HG03045 (cell line): ENCODE data around the gene CCIN.
A peak's percentile ranks its signal among the peaks of the same experiment; 100 is the strongest.

Experiments
- ATAC-seq: cut with Tn5 transposase; IDR thresholded peaks from one replicate; pipeline ENCODE4 v1.9.1; 2021; ENCODE audit warnings: mild to moderate bottlenecking, moderate library complexity; ENCODE audit not compliant: unreplicated experiment

The CCIN gene

GRCh38 chr9:36140086-36141084, 28.8 kb upstream of the CCIN start:
- ATAC-seq, result no peak

- no peak for ATAC-seq
Observed at GRCh38 chr9:36141288-36141687, 27.9 kb upstream of the CCIN start.

- no peak for ATAC-seq
Observed at GRCh38 chr9:36141761-36142160, 27.4 kb upstream of the CCIN start.

GRCh38 chr9:36142510-36143244, 26.5 kb upstream of the CCIN start:
- ATAC-seq, result no peak

GRCh38 chr9:36143245-36143641, 25.9 kb upstream of the CCIN start:
- ATAC-seq, result no peak

- no peak for ATAC-seq
Observed at GRCh38 chr9:36144309-36145232, 24.6 kb upstream of the CCIN start.

- no peak for ATAC-seq
Observed at GRCh38 chr9:36145970-36146369, 23.2 kb upstream of the CCIN start.

GRCh38 chr9:36146651-36147050, 22.5 kb upstream of the CCIN start:
- no peak for ATAC-seq

- no peak for ATAC-seq
Observed at GRCh38 chr9:36147441-36148175, 21.6 kb upstream of the CCIN start.

GRCh38 chr9:36148311-36149051, 20.7 kb upstream of the CCIN start:
- ATAC-seq, result peak; percentile 41

- no peak for ATAC-seq
Observed at GRCh38 chr9:36149197-36149596, 20.0 kb upstream of the CCIN start.

- ATAC-seq, result no peak
Observed at GRCh38 chr9:36150574-36151315, 18.4 kb upstream of the CCIN start.

GRCh38 chr9:36151316-36152210, 17.6 kb upstream of the CCIN start:
- ATAC-seq, result peak; percentile 82

GRCh38 chr9:36152741-36153438, 16.3 kb upstream of the CCIN start:
- ATAC-seq, result no peak

GRCh38 chr9:36153746-36154145, 15.4 kb upstream of the CCIN start:
- no peak for ATAC-seq

- ATAC-seq, result no peak
Observed at GRCh38 chr9:36154331-36154952, 14.7 kb upstream of the CCIN start.

GRCh38 chr9:36156116-36156515, 13.1 kb upstream of the CCIN start:
- ATAC-seq, result no peak
